GM12892 (cell line): ENCODE measurements around the gene MRPS27.
"Not testable (repeated sequence)": the region's sequence is repeated elsewhere in the genome, so short reads cannot be mapped to it uniquely, and the experiment has no call there.

Source experiments
- DNase-seq: peaks from one replicate; pipeline ENCODE4 v3.0.0; 2011; ENCODE audit not compliant: insufficient read length
- FAIRE-seq: peaks from 2 replicates; lab custom pipeline; 2011; peaks lifted over from hg19 to GRCh38; lab: Jason Lieb, UNC
- POLR2A ChIP-seq: IDR thresholded peaks from 2 replicates; pipeline ENCODE4 v1.6.1; 2011; ENCODE audit warnings: low read depth, low read length, control low read depth
- POLR2AphosphoS5 ChIP-seq: IDR thresholded peaks from 2 replicates; pipeline ENCODE4 v1.6.1; 2011; ENCODE audit warnings: low read depth, low read length, control low read depth
- TAF1 ChIP-seq: IDR thresholded peaks from 2 replicates; pipeline ENCODE4 v1.6.1; 2011; ENCODE audit warnings: low read depth, mild to moderate bottlenecking, control low read depth, low read length, borderline replicate concordance

MRPS27 gene

DNA sequence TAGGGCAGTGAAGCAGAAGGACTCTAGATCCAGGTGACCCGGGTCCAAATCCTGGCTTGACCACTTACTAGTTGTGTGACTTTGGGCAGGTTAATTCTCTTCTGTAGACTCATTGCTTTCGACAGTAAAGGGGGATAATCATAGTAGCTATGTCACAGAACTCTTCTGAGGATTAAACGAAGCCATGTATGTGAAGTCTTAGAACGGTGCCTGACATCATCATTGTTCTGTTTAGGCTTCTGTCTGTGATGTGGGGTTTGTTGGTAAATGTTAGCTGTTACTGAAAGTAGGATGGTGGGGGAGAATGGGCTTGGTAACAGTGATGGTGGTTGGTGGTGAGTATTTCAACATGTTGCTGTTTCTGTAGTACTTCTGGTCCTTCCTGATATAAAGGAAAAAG is 139.1 kb downstream of the MRPS27 start:
- DNase-seq (no peak), FAIRE-seq (peak; percentile 36)
- TF ChIP-seq POLR2A (no peak), POLR2AphosphoS5 (no peak), TAF1 (no peak)

DNA sequence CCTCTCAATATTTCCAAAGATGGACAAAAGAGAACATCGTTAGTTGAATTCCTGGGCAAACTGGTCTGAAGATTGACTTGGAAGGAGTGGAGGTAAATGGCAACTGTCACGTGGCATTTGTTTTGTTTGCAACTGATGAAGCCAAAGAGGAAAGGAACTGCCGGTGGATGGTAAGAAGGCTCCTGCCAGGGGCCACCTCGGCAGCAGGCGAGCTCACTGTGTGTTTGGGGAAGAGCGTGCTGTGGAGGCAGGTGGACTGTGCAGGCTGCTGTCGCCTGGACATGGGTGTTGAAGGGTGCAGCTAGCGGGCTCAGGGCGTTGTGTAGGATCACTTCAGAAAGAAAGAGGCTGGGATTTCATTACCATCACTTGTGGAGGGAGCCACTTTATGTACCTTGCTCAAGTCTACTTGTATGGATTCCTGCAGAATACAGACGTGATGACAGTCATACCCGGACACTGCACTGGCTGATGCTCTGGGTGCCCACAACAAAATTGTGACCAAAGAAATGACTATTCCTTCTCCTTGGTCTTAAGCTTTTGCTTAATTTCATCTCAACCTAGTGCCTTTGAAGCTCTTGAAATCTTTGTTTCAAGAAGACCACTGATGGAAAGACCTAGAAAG is 140.1 kb downstream of the MRPS27 start:
- DNase-seq, result no peak
- no peak for FAIRE-seq
- no peak for TF ChIP-seq POLR2AphosphoS5
- no peak for TF ChIP-seq POLR2A
- no peak for TF ChIP-seq TAF1

DNA sequence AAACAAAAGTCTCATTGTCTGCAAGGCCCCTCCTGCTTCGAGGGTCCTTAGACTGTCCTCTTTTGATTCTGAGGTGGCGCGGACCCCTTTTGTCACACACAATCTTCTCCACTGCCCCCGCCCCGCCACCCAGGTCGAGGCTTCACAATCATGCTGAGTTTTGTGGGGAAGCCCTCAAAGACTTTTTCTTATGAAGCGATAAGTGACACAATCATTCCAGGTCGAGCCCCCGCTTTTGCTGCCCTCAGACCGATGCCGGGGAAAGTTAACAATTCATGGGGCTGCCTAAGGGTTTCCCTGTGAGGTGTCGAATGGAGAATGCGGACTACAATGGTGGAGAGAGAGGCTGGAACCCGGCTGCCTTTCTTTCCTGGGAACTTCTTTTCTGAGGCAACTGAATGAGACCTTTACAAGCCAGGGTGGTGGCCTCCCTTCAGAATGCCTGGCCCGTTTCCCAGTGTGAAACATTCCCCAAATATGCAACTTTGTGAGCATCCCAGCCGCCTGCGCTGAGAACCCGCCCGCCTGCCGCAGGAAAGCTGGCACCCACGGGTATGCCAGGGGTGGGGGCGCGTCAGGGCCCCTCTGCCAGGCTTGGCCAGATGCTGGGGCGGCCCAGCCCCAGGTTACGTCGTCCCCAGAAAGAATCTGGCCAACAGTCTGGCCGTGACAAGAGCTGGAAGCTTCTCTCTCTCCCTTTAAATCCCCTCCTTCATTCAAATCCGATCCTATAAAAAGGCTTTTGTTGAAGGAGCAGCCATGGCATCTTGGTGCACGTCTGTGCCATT is 140.8 kb downstream of the MRPS27 start:
- TF ChIP-seq TAF1 (no peak), POLR2AphosphoS5 (no peak), POLR2A (no peak)
- FAIRE-seq, result no peak
- no peak for DNase-seq

DNA sequence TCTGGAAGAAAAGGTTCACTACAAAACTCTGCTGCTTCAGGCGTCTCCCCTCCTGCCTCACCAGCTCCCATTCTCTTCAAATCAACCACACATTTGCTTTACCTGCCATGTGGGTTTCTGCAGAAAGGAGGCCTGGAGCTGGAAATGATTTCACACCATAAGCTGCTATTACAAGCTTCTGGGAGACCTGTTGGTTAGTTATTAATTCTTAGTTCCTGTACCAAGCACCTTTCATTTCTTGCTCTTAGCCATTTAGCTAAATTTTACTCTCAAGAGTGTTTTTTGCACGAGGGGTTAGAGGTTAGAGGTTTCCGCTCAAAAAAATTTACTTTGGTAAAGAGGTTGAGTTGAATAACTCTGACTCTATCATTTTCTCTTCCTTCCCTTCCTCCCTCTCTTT is 142.5 kb downstream of the MRPS27 start:
- no peak for FAIRE-seq
- no peak for TF ChIP-seq POLR2A
- TF ChIP-seq POLR2AphosphoS5, result no peak
- TF ChIP-seq TAF1, result no peak
- no peak for DNase-seq

DNA sequence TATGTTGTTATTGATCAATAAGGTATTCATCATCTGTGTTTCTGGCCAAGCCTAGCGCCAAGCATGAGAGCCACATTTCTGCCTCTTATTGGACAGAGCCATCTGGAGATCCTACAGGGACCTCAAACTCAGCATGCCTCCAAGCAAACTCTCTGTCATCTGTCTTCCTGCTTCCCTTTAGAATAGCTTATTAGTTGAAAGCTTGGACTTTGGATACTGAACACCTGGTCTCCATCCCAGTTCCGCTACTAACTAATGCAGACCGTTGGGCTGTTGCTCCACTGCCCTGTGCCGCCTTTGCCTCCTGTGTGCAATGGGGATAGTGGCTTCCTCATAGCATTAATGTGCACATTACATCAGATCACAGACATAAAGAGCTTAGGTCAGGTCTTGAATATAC is 147.3 kb downstream of the MRPS27 start:
- DNase-seq (no peak), FAIRE-seq (peak; percentile 24)
- TF ChIP-seq POLR2AphosphoS5, result no peak
- TF ChIP-seq POLR2A, result no peak
- no peak for TF ChIP-seq TAF1

DNA sequence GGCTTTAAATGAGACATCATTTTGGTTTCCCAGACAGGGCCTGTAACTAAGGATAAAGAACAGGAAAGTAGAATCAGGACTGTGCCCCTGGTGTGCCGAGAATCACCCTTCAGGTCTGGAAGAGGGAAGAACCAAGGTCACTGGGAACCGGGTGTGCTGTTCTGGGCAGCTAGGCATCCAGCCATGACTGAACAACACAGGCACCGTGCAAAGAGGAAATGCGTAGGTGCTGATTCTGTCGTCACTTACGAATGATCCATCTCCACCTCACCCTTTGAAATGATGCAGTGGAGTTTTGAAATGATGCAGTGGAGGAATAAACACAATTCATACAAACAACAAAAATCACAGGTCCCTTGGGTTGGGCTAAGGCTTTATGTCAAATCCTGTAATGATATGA is 148.4 kb downstream of the MRPS27 start:
- no peak for TF ChIP-seq POLR2AphosphoS5
- TF ChIP-seq TAF1, result no peak
- TF ChIP-seq POLR2A, result no peak
- FAIRE-seq, result no peak
- DNase-seq, result no peak

DNA sequence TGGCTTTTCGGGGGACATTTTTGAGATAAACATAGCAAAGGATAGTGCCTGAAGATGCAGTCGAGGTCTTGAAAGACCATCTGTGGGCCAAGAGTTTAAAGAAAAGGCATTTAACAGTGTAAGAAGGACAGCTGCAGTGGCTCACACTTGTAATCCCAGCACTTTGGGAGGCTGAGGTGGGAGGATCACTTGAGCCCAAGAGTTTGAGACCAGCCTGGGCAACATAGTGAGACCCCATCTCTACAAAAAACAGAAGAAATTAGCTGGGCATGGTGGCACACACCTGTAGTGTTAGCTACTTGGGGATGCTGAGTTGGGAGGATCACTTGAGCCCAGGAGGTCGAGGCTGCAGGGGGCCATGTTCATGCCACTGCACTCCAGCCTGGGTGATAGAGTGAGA is 148.9 kb downstream of the MRPS27 start:
- not testable (repeated sequence) for DNase-seq, FAIRE-seq

DNA sequence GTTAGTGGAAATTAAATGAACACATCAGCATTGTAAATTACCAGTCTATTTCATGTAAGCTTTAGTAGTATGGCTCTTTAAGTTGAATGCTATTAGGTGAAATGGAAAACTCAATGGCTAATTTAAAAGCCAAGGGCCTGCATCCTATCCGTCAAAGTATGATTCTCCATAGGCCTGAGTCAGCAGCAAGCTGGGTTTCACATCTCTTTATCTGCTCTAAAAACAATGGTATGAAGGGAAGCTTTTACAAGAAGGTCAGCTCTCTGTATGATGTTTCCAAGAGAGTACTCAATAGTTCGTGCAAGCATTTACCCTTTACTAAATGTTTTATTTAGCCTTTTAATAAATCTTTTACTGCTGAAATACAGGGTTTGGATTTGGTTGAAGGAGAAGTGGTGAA is 149.9 kb downstream of the MRPS27 start:
- DNase-seq (no peak), FAIRE-seq (no peak)
- TF ChIP-seq TAF1, result no peak
- TF ChIP-seq POLR2A, result no peak
- no peak for TF ChIP-seq POLR2AphosphoS5
